ENCODE measurements around the gene ADNP2.
A peak's percentile ranks its signal among the peaks of the same experiment; 100 is the strongest.

ADNP2 gene

DNA sequence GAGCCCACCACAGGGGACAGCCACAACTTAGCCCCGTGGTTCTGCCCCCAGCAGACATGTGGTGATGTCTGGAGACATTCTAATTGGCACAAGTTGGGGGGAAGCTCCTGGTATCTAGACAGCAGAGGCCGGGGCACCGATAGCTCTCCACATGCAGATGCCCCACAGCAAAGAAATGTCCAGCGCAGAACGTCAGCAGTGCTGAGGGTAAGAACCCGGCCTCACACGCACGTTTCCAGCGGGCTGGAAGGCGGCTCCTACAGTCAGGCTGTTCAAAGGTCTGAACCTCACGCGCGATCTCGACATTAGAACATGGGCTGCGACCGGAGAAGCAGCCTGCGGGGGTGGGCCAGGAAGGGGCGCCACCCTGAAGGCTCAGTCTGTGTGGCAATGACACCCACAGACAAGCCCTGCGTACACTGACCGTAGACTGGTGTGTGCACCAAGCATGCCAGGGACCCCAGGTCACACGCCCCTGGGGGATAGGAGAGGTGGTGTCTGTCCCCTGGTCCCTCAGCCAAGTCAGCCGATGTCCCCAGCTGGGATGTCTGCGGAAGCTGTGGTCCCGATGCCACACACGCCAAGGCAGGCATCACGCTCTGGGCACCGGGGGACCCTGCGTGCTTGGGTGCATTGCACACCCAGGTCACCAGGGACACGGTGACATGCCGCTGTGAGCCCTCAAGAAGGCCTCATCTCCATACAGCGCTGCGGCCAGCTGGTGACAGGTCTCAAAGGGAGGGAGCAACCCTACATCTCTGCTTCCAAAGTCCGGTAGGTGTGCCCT is 71.9 kb downstream of the ADNP2 start:
- TF ChIP-seq, protein P1, sequence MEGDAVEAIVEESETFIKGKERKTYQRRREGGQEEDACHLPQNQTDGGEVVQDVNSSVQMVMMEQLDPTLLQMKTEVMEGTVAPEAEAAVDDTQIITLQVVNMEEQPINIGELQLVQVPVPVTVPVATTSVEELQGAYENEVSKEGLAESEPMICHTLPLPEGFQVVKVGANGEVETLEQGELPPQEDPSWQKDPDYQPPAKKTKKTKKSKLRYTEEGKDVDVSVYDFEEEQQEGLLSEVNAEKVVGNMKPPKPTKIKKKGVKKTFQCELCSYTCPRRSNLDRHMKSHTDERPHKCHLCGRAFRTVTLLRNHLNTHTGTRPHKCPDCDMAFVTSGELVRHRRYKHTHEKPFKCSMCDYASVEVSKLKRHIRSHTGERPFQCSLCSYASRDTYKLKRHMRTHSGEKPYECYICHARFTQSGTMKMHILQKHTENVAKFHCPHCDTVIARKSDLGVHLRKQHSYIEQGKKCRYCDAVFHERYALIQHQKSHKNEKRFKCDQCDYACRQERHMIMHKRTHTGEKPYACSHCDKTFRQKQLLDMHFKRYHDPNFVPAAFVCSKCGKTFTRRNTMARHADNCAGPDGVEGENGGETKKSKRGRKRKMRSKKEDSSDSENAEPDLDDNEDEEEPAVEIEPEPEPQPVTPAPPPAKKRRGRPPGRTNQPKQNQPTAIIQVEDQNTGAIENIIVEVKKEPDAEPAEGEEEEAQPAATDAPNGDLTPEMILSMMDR (conservative IDR thresholded peaks at IDR 0.05) = no peak

DNA sequence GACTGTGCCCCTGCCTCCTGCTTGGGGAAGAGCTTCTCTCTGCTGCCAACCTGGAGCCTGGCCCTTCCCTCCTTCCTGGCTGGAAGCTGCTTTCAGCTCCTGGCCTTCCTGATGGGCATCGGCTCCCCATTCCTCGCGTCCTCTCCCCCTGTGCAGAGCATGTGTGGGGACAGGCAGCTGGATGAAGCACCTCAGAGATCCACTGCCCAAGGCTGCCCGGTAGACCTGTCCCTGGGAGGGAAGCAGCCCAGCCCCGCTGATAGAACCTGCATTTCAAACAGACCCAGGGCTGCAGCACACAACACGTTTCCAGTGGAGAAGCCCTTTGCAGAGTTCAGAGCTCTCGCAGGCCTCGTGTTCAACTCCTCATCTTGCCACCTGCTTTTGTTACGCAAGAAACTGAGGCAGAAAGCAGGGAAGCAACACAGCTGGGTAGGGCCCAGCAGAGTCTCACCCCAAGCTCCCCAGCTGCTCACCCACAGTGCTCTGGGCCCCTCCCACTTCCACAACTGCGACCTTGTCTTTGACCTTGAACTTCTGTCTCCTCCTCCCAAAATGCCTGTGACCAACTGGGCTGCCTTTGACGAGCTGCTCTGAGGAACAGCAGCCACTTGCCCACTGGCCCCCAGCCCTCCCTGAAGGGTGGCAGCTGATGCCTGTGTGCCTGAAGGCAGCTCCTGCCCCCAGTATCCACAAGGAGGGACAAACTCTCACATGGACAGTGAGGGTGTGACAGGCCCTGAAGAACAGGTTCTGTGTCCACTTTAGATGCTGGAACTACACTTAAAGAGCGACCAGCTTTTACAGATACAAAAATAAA is 72.8 kb downstream of the ADNP2 start:
- TF ChIP-seq, protein P1 (conservative IDR thresholded peaks at IDR 0.05) = no peak
- peak overlapping the region; percentile 69 for H3K27ac ChIP-seq

More for the DNA sequence above, 71.9 kb downstream of the ADNP2 start:
- H3K27ac ChIP-seq = peak overlapping the region; percentile 69

DNA sequence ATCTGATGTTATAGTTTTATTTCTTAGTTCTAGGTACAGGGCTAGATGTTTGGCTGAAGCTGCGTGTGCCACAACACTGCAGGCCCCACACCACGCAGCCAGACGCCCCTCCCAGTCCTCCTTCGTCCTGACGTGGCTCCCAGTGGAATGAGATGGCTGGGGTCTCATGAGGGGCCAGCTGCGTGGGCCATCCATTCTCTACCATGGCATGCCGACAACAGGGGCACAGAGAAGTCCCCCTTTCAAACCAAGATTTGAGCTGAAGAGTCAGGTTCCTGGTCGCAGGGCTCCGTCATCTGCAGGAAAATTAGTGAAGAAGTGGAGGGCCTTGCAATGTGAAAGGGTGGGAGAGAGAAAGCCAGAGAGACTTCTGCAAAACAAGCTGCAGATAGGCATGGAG is 73.8 kb downstream of the ADNP2 start:
- TF ChIP-seq, protein P1 (conservative IDR thresholded peaks at IDR 0.05) = no peak
- H3K27ac ChIP-seq = peak overlapping the region; percentile 69

DNA sequence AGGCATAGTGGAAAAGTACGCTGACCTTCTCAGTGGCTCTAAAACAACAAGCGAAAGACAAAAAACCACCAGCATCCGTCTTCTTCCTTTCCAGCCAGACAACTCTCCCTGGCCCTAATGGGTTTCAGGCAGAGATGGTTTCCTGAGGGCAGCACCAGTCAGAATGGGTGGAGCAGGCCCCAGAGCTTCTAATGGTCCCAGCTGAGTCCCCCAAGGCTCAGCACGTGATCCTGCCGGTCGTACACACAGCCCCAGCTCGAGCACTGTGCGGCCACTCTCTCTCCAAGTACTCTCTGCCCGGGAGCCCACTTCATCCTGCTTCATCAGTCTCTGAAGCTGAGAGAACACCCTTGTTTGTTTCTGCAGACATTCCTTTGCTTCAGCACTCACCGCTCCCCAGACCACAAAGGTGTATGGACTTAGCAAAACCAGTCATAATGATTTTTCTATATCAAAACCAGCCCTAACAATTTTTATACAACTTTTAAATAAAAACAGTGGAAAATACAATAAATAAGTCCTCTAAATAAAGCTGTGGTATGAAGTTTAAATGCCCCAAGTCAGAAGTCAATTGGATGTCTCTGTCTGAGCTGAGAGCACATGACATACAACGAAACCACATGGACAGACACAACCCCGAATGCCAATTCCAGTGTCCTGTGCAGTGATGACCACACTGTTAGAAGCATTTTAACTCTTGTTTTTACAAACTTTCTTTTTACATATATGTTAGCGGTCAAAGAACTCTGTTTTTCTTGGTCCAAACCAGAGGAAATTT is 74.4 kb downstream of the ADNP2 start:
- peak overlapping the region; percentile 69 for H3K27ac ChIP-seq
- TF ChIP-seq, protein P1 (conservative IDR thresholded peaks at IDR 0.05) = no peak

DNA sequence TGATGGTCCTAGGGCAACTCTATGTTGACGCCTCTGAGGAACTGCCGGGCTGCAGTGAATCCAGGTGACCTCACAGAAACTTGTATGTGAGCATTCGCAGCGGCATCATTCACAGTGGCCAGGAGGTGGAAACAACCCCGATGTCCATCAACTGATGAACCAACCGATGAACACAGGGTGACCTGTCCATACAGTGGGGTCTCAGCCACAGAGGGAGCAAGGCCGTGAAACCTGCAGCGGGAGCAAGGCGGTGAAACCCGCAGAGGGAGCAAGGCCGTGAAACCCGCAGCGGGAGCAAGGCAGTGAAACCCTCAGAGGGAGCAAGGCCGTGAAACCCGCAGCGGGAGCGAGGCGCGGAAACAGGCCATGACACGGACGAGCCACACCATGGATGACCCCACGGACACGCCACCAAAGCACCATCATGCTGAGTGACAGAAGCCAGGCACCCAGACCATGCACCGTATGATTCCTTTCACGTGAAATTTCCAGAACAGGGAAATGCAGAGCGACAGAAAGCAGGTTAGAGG is 75.2 kb downstream of the ADNP2 start:
- H3K27ac ChIP-seq = no peak overlapping the region
- TF ChIP-seq, protein P1 (conservative IDR thresholded peaks at IDR 0.05) = no peak

DNA sequence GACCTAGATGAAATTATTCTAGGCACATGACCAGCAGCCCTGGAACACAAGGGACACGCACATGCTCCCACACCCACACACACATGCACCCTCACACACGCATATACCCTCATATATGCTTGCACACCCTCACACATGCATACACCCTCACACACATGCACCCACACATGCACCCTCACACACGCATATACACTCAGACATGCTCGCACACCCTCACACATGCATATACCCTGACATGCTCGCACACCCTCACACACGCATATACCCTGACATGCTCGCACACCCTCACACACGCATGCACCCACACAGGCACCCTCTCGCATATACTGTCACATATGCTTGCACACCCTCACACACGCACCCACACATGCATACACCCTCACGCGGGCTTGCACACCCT is 76.5 kb downstream of the ADNP2 start:
- TF ChIP-seq, protein P1 (conservative IDR thresholded peaks at IDR 0.05) = no peak
- no peak overlapping the region for H3K27ac ChIP-seq

Data from VCaP (cell line).